ENCODE data around the gene RNU4-1. TPM values are rescaled to one million over a fixed set of nuclear protein-coding genes. Genes with fewer than 3 reads are reported as not detected.
A peak's percentile ranks its signal among the peaks of the same experiment; 100 is the strongest.

RNU4-1 gene
- total and polyA plus RNA-seq, 4 donors, result under 0.01 to 26.0 (median under 0.01) TPM; not detected in 1

GRCh38 chr12:120290609-120291305 is 2.3 kb downstream of the RNU4-1 start:
- Histone ChIP-seq H3K27ac (ENCODE audit: low read depth in 1 of 2, low read length in 2 of 2) (peak overlapping the region; percentile 96 to 99), H3K9me3 (ENCODE audit: control insufficient read depth in 4 of 4, low read length in 3 of 4) (no peaks in the 10 kb centered on the region), H3K36me3 (ENCODE audit: control insufficient read depth in 4 of 4, insufficient read depth in 3 of 4, low read depth in 1 of 4, low read length in 3 of 4) (no peaks in the 10 kb centered on the region), H3K4me1 (ENCODE audit: control insufficient read depth in 4 of 4, insufficient read depth in 4 of 4, low read length in 3 of 4) (peaks cover 0 to 13% (median 5%) of the 10 kb centered on the region in 4 donors), H3K4me3 (ENCODE audit: low read depth in 1 of 3, low read length in 3 of 3) (peak overlapping the region in 2 of 3 donors; percentile 10 to 13), H3K9ac (ENCODE audit: low read depth in 1 of 2, low read length in 2 of 2) (peak overlapping the region; percentile 78 to 79), H3K27me3 (ENCODE audit: control insufficient read depth in 4 of 4, insufficient read depth in 4 of 4, low read length in 3 of 4) (no peaks in the 10 kb centered on the region)
- DNase-seq (ENCODE audit: low spot score), result no peak
- TF ChIP-seq TAF1 (conservative IDR thresholded peaks at IDR 0.05), result no peak
- peak in 1 of 2 donors; percentile 14 for TF ChIP-seq HNF4A (conservative IDR thresholded peaks at IDR 0.05)
- TF ChIP-seq RXRA (IDR thresholded peaks at IDR 0.05), result peak in 1 of 2 donors; percentile 5
- TF ChIP-seq FOXA2 (IDR thresholded peaks at IDR 0.05), result no peak
- no peak for TF ChIP-seq CTCF (IDR thresholded peaks at IDR 0.05; ENCODE audit: low read depth, low read length, missing input control)
- no peak for TF ChIP-seq HNF4G (IDR thresholded peaks at IDR 0.05)
- TF ChIP-seq NR2F2 (IDR thresholded peaks at IDR 0.05), result no peak
- 12% methylated on average over 22 of the region's 22 CpGs for WGBS

GRCh38 chr12:120287491-120287890 is 5.5 kb downstream of the RNU4-1 start:
- no peaks in the 10 kb centered on the region for H3K27me3 ChIP-seq (ENCODE audit: control insufficient read depth in 4 of 4, insufficient read depth in 4 of 4, low read length in 3 of 4)
- TF ChIP-seq ATF3 (IDR thresholded peaks at IDR 0.05), result no peak
- TF ChIP-seq YY1 (IDR thresholded peaks at IDR 0.05), result no peak
- TF ChIP-seq FOXA1 (IDR thresholded peaks at IDR 0.05), result no peak
- TF ChIP-seq GABPA (IDR thresholded peaks at IDR 0.05 in 1 of 2, conservative IDR thresholded peaks at IDR 0.05 in 1 of 2), result no peak
- no peak for TF ChIP-seq NR2F2 (IDR thresholded peaks at IDR 0.05)
- TF ChIP-seq MAX (IDR thresholded peaks at IDR 0.05), result no peak
- no peak for TF ChIP-seq SP1 (IDR thresholded peaks at IDR 0.05)
- TF ChIP-seq TAF1 (conservative IDR thresholded peaks at IDR 0.05), result no peak
- TF ChIP-seq HNF4A (conservative IDR thresholded peaks at IDR 0.05), result no peak
- no peak for TF ChIP-seq RXRA (IDR thresholded peaks at IDR 0.05)
- TF ChIP-seq REST (IDR thresholded peaks at IDR 0.05), result no peak
- TF ChIP-seq JUND (IDR thresholded peaks at IDR 0.05), result no peak
- TF ChIP-seq CTCF (IDR thresholded peaks at IDR 0.05; ENCODE audit: low read depth, low read length, missing input control), result no peak
- no peak for TF ChIP-seq ZBTB33 (IDR thresholded peaks at IDR 0.05)
- H3K9ac ChIP-seq (ENCODE audit: low read depth in 1 of 2, low read length in 2 of 2), result no peak overlapping the region
- H3K9me3 ChIP-seq (ENCODE audit: control insufficient read depth in 4 of 4, low read length in 3 of 4), result no peaks in the 10 kb centered on the region
- peaks cover 0 to 8% (median 4%) of the 10 kb centered on the region in 4 donors for H3K4me1 ChIP-seq (ENCODE audit: control insufficient read depth in 4 of 4, insufficient read depth in 4 of 4, low read length in 3 of 4)
- 90% methylated on average over 12 of the region's 12 CpGs for WGBS
- H3K27ac ChIP-seq (ENCODE audit: low read depth in 1 of 2, low read length in 2 of 2), result no peak overlapping the region
- H3K4me3 ChIP-seq (ENCODE audit: low read depth in 1 of 3, low read length in 3 of 3), result no peak overlapping the region
- no peak for DNase-seq (ENCODE audit: low spot score)
- no peaks in the 10 kb centered on the region for H3K36me3 ChIP-seq (ENCODE audit: control insufficient read depth in 4 of 4, insufficient read depth in 3 of 4, low read depth in 1 of 4, low read length in 3 of 4)
